Vein endothelial cell (primary cell): ENCODE results near the gene MVB12B. TPM values are rescaled to one million over a fixed set of nuclear protein-coding genes. Genes with fewer than 3 reads are reported as not detected.

Experiments
- small RNA-seq: library from RNA; depleted of rRNA; stranded (forward); fragments of <200 nt; gene quantifications from one replicate; pipeline ENCODE3, GENCODE V24; 2012
- total RNA-seq: library from RNA; depleted of rRNA; stranded (reverse); fragments of >200 nt; gene quantifications from 2 replicates; pipeline ENCODE4 v1.2.3, GENCODE V29; 2012

Gene MVB12B, protein sequence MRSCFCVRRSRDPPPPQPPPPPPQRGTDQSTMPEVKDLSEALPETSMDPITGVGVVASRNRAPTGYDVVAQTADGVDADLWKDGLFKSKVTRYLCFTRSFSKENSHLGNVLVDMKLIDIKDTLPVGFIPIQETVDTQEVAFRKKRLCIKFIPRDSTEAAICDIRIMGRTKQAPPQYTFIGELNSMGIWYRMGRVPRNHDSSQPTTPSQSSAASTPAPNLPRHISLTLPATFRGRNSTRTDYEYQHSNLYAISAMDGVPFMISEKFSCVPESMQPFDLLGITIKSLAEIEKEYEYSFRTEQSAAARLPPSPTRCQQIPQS
- total RNA-seq = 10.1 and 17.3 TPM in 2 replicates

DNA sequence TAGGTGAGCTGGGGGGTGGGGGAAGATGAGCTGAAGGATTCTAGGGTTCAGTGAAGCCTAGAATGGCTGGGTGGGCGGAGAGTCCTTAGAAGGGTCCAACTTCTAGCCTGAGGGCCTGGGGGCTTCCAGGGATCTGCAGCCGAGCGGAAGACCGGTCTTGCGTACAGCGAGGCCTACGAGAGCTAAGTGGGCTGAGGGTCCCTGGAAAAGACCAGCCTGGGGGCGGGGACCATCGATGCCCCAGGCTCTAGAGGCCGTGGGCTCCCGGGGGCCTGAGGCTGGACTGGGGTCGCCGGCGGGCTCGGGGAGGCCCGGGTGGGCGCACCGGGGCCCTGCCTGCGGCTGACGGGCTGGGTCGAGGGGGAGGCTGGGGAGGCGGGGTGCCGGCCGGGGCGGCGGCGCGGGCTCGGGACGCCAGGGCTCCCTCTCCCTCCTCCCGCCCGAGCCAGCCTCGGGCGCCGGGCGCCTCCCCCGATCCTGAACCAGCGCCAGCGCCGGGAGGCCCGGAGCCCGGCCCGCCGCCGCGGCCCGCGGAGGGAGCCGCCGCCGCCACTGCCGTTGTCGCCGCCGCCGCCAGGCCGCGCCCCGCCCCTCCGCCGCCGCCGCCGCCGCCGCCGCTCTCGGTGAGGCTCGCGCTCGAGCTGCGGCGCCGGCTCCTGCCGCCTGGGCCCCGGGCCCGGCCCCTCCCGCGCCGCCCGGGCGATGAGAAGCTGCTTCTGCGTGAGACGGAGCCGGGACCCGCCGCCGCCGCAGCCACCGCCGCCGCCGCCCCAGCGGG, at the start of gene MVB12B:
Gene MVB12B (plus strand): TSS at position 602 of the 778 bp plus-strand sequence. CDS start 101 bp downstream, at position 703.

Small RNA genes lying within 50 kb of the gene (small RNA-seq; reads per million reads assigned to genes)
- not detected for gene RF00108
